Upper lobe of right lung (tissue), 1 donor: Measurements from ENCODE around the gene TMEM63C. TPM values are rescaled to one million over a fixed set of nuclear protein-coding genes. Genes with fewer than 3 reads are reported as not detected.

Source experiments
- ATAC-seq: fragments of 200-7000 bp; cut with Tn5 transposase; one replicate; pipeline ENCODE4 v1.9.1; 2020; ENCODE audit warnings: mild to moderate bottlenecking, moderate library complexity
- DNase-seq: peaks from one replicate; pipeline ENCODE4 v3.0.0-alpha.2; 2020
- H3K27ac ChIP-seq: fragments of 200-600 bp; one replicate; pipeline ENCODE4 v1.8.0; 2022
- H3K27me3 ChIP-seq: fragments of 200-600 bp; one replicate; pipeline ENCODE4 v1.8.0; 2022; ENCODE audit warnings: mild to moderate bottlenecking
- H3K36me3 ChIP-seq: fragments of 200-600 bp; one replicate; pipeline ENCODE4 v1.8.0; 2022
- H3K4me1 ChIP-seq: fragments of 200-600 bp; one replicate; pipeline ENCODE4 v1.8.0; 2022
- H3K4me3 ChIP-seq: fragments of 200-600 bp; one replicate; pipeline ENCODE4 v1.8.0; 2022; ENCODE audit warnings: mild to moderate bottlenecking
- H3K9me3 ChIP-seq: fragments of 200-600 bp; one replicate; pipeline ENCODE4 v1.8.0; 2022
- intact Hi-C: fragments of 100-400 bp; cut with DNase I; formaldehyde crosslinking; loops from one replicate; pipeline ENCODE4 v1.11.0; 2022
- total RNA-seq: library from RNA; stranded (reverse); fragmentation: NEBNext Ultra II Directional; extraction: Animal tissue kit (Norgen Biotek cat#: 25700); gene quantifications from one replicate; pipeline ENCODE4 v1.2.1, GENCODE V29; 2021
- TF ChIP-seq, protein P1 (sequence below): fragments of 200-600 bp; IDR thresholded peaks from one replicate; pipeline ENCODE4 v1.8.0; 2022; ENCODE audit warnings: antibody characterized with exemption
- donor health status: DM: no; HTN: yes; CAD: no; lungs with severe emphysema.

The TMEM63C gene
- total RNA-seq, 1 donor from 2014 or later: 0.06 TPM

DNA sequence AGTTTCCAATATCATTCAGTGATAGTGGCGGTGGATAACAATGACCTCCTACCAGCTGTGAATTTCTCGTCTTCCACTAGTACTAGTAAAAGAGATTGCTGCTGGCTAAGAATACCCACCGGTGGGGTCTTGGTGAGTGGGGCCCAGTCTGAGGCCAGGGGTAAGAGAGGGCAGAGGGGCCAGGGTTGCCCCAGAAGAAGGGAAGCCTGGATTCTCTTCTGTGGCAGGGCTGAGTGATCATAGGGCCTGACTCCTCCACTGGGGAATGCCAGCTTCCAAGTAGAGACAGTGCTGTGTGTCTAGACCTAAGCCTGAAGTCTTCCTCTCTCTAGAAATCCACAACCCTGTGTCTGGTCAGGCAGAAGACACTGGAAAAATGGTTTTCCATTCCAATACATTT, 5.8 kb upstream of the TMEM63C start:
- Histone ChIP-seq H3K27ac (no peak overlapping the region), H3K9me3 (no peaks in the 10 kb centered on the region), H3K27me3 (peaks cover 14% of the 10 kb centered on the region), H3K36me3 (no peaks in the 10 kb centered on the region), H3K4me3 (no peak overlapping the region), H3K4me1 (no peaks in the 10 kb centered on the region)
- DNase-seq (no peak), ATAC-seq (no peak)
- intact Hi-C loops: no loop called here
- TF ChIP-seq, protein P1, sequence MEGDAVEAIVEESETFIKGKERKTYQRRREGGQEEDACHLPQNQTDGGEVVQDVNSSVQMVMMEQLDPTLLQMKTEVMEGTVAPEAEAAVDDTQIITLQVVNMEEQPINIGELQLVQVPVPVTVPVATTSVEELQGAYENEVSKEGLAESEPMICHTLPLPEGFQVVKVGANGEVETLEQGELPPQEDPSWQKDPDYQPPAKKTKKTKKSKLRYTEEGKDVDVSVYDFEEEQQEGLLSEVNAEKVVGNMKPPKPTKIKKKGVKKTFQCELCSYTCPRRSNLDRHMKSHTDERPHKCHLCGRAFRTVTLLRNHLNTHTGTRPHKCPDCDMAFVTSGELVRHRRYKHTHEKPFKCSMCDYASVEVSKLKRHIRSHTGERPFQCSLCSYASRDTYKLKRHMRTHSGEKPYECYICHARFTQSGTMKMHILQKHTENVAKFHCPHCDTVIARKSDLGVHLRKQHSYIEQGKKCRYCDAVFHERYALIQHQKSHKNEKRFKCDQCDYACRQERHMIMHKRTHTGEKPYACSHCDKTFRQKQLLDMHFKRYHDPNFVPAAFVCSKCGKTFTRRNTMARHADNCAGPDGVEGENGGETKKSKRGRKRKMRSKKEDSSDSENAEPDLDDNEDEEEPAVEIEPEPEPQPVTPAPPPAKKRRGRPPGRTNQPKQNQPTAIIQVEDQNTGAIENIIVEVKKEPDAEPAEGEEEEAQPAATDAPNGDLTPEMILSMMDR: no peak

GRCh38 chr14:77177702-77178101, 3.9 kb upstream of the TMEM63C start:
- peaks cover 32% of the 10 kb centered on the region for H3K27me3 ChIP-seq
- intact Hi-C loops: no loop called here
- no peak for DNase-seq
- H3K36me3 ChIP-seq: no peaks in the 10 kb centered on the region
- no peaks in the 10 kb centered on the region for H3K4me1 ChIP-seq
- no peak overlapping the region for H3K4me3 ChIP-seq
- TF ChIP-seq, protein P1: no peak
- H3K9me3 ChIP-seq: no peaks in the 10 kb centered on the region
- no peak for ATAC-seq
- H3K27ac ChIP-seq: no peak overlapping the region

- Histone ChIP-seq H3K27ac (no peak overlapping the region), H3K4me1 (no peaks in the 10 kb centered on the region), H3K9me3 (no peaks in the 10 kb centered on the region), H3K36me3 (no peaks in the 10 kb centered on the region), H3K4me3 (no peak overlapping the region), H3K27me3 (peaks cover 42% of the 10 kb centered on the region)
- TF ChIP-seq, protein P1: no peak
- DNase-seq: no peak
- intact Hi-C loops: no loop called here
- no peak for ATAC-seq
Observed at GRCh38 chr14:77178656-77179055, 2.9 kb upstream of the TMEM63C start.

DNA sequence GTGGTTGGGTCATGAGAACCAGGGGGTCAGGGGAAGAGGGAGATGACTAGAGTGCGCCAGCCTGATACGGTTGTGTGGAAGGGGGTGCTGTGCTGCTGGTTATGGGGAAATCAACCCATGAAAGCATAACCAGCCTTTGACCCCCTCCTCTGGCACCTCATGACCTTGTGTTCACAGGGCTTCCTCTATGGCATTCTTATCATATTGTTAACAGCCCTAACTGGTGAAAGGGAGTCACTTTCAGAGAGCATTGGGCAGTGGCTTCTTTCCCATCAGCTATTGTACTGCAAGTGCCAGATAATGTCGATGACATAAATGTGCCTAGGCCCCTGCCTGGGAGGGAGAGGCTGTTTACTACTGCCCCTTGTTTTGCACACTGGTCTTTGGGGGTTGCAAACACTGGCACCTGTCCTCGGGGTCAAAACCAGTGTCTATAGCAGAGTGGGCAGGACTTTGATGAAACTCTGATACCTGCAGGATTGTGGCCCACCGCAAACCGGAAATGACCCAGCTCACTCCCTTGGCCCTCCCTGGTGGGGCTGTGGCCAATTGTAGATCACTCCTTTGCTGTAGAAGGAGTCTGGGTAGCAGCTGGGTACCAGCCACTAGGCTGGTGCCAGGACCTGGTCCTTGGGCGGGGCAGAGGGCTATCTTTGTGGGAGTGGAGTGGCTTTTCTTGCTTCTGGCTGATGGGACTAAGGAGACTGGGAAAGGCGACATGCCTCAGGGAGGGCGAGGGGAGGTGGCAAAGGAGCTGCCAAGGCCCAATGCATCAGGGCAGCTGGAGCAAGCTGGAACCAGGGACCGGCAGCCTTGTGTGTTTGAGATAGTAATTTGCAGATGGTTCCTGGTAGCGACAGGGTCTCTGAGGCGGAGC, 634 bp upstream of the TMEM63C start:
- Histone ChIP-seq H3K36me3 (no peaks in the 10 kb centered on the region), H3K27ac (no peak overlapping the region), H3K4me1 (no peaks in the 10 kb centered on the region), H3K4me3 (peak overlapping the region; percentile 36), H3K9me3 (no peaks in the 10 kb centered on the region), H3K27me3 (peaks cover 46% of the 10 kb centered on the region)
- intact Hi-C loops: no loop called here
- ATAC-seq: no peak
- TF ChIP-seq, protein P1: no peak
- no peak for DNase-seq

- H3K27me3 ChIP-seq: peaks cover 46% of the 10 kb centered on the region
- ATAC-seq: no peak
- intact Hi-C loops: no loop called here
Observed at GRCh38 chr14:77183896-77184295, 2.3 kb downstream of the TMEM63C start.

More at GRCh38 chr14:77183896-77184295, 2.3 kb downstream of the TMEM63C start:
- Histone ChIP-seq H3K9me3 (no peaks in the 10 kb centered on the region), H3K27ac (no peak overlapping the region), H3K4me3 (no peak overlapping the region), H3K36me3 (no peaks in the 10 kb centered on the region), H3K4me1 (no peaks in the 10 kb centered on the region)
- TF ChIP-seq, protein P1: no peak
- no peak for DNase-seq
